Uterus (tissue), 4 donors: ENCODE measurements around the gene AHI1. TPM values are rescaled to one million over a fixed set of nuclear protein-coding genes. Genes with fewer than 3 reads are reported as not detected.
"Not testable (repeated sequence)": the region's sequence is repeated elsewhere in the genome, so short reads cannot be mapped to it uniquely, and the experiment has no call there.

Experiments
- DNase-seq, 2 donors: peaks; one replicate each; pipeline ENCODE4 v3.0.0-alpha.2; 2019 to 2020
- H3K27ac ChIP-seq, 2 donors: fragments of 200-600 bp; sonication (generic); 1 replicate in 1 of 2; 2 replicates in 1 of 2; pipeline ENCODE4 v1.5.1; 2016 to 2018
- H3K27me3 ChIP-seq, 2 donors: fragments of 200-600 bp; sonication (generic); one replicate each; pipeline ENCODE4 v1.5.1; 2018 to 2019; ENCODE audit warnings: control low read depth in 1 of 2
- H3K36me3 ChIP-seq, 2 donors: fragments of 200-600 bp; sonication (generic); one replicate each; pipeline ENCODE4 v1.5.1; 2019; ENCODE audit warnings: control low read depth in 1 of 2
- H3K4me1 ChIP-seq, 2 donors: fragments of 200-600 bp; sonication (generic); one replicate each; pipeline ENCODE4 v1.5.1; 2018 to 2019; ENCODE audit warnings: control low read depth in 1 of 2
- H3K4me3 ChIP-seq, 2 donors: fragments of 200-600 bp; sonication (generic); 1 replicate in 1 of 2; 2 replicates in 1 of 2; pipeline ENCODE4 v1.5.1; 2018 to 2019; ENCODE audit warnings: mild to moderate bottlenecking in 1 of 2
- H3K9me3 ChIP-seq, 2 donors: fragments of 200-600 bp; sonication (generic); one replicate each; pipeline ENCODE4 v1.5.1; 2019; ENCODE audit warnings: control low read depth in 1 of 2
- POLR2A ChIP-seq, 2 donors: fragments of 450-650 bp; IDR thresholded peaks; one replicate each; pipeline ENCODE4 v1.6.1; 2016; ENCODE audit warnings: antibody characterized with exemption in 2 of 2, mild to moderate bottlenecking in 1 of 2, moderate library complexity in 1 of 2
- intact Hi-C: fragments of 100-400 bp; cut with DNase I; formaldehyde crosslinking; loops from one replicate; pipeline ENCODE4 v1.15.1; 2023; ENCODE audit warnings: low total_unique reads
- total RNA-seq, 4 donors: library from RNA; depleted of rRNA in 3 of 4; stranded (reverse); fragments of >200 nt in 3 of 4; gene quantifications; one replicate each; pipeline versions ENCODE4 v1.1.0 to v1.2.4, GENCODE V29; 2014 to 2023
- TF ChIP-seq, protein P1 (sequence below), 4 experiments: fragments of 200-600 bp in 2 of 4; fragments of 450-650 bp in 2 of 4; sonication (generic) in 2 of 4; IDR thresholded peaks; one replicate each; pipeline ENCODE4 v1.5.1; 2016 to 2019; ENCODE audit warnings: antibody characterized with exemption in 4 of 4, mild to moderate bottlenecking in 2 of 4, moderate library complexity in 1 of 4
- donor health status: DM: yes; HTN: yes; CAD: no.

AHI1 gene
- total RNA-seq, 4 donors from 2014 or later: 43.5 to 85.1 (median 47.3) TPM

- intact Hi-C loops: no loop called here
Measured at GRCh38 chr6:135346747-135347146, 150.8 kb downstream of the AHI1 start.

DNA sequence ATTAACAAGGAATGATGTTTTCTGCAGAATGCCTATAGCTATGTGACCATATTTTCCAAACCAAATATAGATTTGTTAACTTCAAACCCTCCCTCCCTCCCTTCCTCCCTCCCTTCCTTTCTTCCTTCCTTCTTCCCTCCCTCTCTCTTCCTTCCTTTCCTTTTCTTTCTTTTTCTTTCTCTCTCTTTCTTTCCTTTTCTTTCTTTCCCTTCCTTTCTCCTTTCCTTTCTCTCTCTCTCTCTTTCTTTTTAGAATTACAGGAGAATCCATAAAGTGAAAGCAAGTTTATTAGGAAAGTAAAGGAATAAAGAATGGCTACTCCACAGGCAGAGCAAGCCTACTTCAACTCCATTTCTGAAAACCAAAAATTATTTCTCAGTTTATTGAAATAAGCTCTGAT lies 153.0 kb downstream of the AHI1 start:
- Histone ChIP-seq H3K36me3 (no peaks in the 10 kb centered on the region), H3K4me3 (no peak overlapping the region), H3K27me3 (no peaks in the 10 kb centered on the region), H3K27ac (no peak overlapping the region), H3K9me3 (no peaks in the 10 kb centered on the region), H3K4me1 (no peaks in the 10 kb centered on the region)
- no peak for DNase-seq
- intact Hi-C loops: no loop called here
- TF ChIP-seq, protein P1, sequence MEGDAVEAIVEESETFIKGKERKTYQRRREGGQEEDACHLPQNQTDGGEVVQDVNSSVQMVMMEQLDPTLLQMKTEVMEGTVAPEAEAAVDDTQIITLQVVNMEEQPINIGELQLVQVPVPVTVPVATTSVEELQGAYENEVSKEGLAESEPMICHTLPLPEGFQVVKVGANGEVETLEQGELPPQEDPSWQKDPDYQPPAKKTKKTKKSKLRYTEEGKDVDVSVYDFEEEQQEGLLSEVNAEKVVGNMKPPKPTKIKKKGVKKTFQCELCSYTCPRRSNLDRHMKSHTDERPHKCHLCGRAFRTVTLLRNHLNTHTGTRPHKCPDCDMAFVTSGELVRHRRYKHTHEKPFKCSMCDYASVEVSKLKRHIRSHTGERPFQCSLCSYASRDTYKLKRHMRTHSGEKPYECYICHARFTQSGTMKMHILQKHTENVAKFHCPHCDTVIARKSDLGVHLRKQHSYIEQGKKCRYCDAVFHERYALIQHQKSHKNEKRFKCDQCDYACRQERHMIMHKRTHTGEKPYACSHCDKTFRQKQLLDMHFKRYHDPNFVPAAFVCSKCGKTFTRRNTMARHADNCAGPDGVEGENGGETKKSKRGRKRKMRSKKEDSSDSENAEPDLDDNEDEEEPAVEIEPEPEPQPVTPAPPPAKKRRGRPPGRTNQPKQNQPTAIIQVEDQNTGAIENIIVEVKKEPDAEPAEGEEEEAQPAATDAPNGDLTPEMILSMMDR (IDR thresholded peaks at IDR 0.05): no peak
- TF ChIP-seq POLR2A (IDR thresholded peaks at IDR 0.05): no peak

More at GRCh38 chr6:135346747-135347146, 150.8 kb downstream of the AHI1 start:
- Histone ChIP-seq H3K36me3 (no peaks in the 10 kb centered on the region), H3K4me1 (no peaks in the 10 kb centered on the region), H3K27me3 (no peaks in the 10 kb centered on the region), H3K9me3 (no peaks in the 10 kb centered on the region), H3K27ac (no peak overlapping the region), H3K4me3 (no peak overlapping the region)
- TF ChIP-seq, protein P1 (IDR thresholded peaks at IDR 0.05): no peak
- no peak for DNase-seq

DNA sequence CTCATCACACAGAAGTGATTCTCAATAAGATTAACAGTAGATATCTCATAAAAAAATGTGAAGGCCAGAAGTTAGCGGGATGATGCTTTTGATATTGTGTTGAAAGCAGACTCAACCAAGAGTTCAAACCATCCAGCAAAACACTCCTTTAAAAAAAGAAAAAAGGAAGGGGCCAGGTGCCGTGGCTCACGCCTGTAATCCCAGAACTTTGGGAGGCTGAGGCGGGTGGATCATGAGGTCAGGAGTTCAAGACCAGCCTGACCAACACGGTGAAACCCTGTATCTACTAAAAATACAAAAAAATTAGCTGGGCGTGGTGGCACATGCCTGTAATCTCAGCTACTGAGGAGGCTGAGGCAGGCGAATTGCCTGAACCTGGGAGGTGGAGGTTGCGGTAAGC lies 157.6 kb downstream of the AHI1 start:
- H3K27me3 ChIP-seq, intact Hi-C loops, H3K9me3 ChIP-seq: not testable (repeated sequence)

GRCh38 chr6:135334169-135334568 lies 163.4 kb downstream of the AHI1 start:
- DNase-seq: no peak
- intact Hi-C loops: no loop called here
- no peaks in the 10 kb centered on the region for H3K9me3 ChIP-seq
- no peak overlapping the region for H3K4me3 ChIP-seq
- no peak for TF ChIP-seq POLR2A (IDR thresholded peaks at IDR 0.05)
- TF ChIP-seq, protein P1 (IDR thresholded peaks at IDR 0.05): no peak
- no peaks in the 10 kb centered on the region for H3K27me3 ChIP-seq
- no peaks in the 10 kb centered on the region for H3K36me3 ChIP-seq
- no peaks in the 10 kb centered on the region for H3K4me1 ChIP-seq
- no peak overlapping the region for H3K27ac ChIP-seq

More for the DNA sequence above, 157.6 kb downstream of the AHI1 start:
- H3K4me3 ChIP-seq, H3K27ac ChIP-seq, H3K36me3 ChIP-seq, H3K4me1 ChIP-seq, DNase-seq: not testable (repeated sequence)

- Histone ChIP-seq H3K4me3 (no peak overlapping the region), H3K36me3 (no peaks in the 10 kb centered on the region), H3K4me1 (no peaks in the 10 kb centered on the region), H3K27ac (no peak overlapping the region), H3K9me3 (no peaks in the 10 kb centered on the region), H3K27me3 (no peaks in the 10 kb centered on the region)
- intact Hi-C loops: no loop called here
- DNase-seq: no peak
- TF ChIP-seq, protein P1 (IDR thresholded peaks at IDR 0.05): no peak
- no peak for TF ChIP-seq POLR2A (IDR thresholded peaks at IDR 0.05)
Measured at GRCh38 chr6:135331002-135331401, 166.5 kb downstream of the AHI1 start.
